Gastrocnemius medialis (tissue), 4 donors: Measurements from ENCODE around the gene ARFGEF3.

Source experiments
- CTCF ChIP-seq, 5 experiments: fragments of 450-650 bp in 3 of 5; fragments of 200-600 bp in 2 of 5; sonication (generic) in 2 of 5; IDR thresholded peaks in 4 of 5; conservative IDR thresholded peaks in 1 of 5; 1 replicate in 4 of 5; 2 replicates in 1 of 5; pipeline ENCODE4 v1.5.1; 2016 to 2019; ENCODE audit warnings: antibody characterized with exemption in 5 of 5, mild to moderate bottlenecking in 3 of 5, moderate library complexity in 3 of 5
- POLR2A ChIP-seq, 2 donors: fragments of 450-650 bp; IDR thresholded peaks; one replicate each; pipeline ENCODE4 v1.6.1; 2017; ENCODE audit warnings: antibody characterized with exemption in 2 of 2, mild to moderate bottlenecking in 2 of 2, moderate library complexity in 2 of 2

DNA sequence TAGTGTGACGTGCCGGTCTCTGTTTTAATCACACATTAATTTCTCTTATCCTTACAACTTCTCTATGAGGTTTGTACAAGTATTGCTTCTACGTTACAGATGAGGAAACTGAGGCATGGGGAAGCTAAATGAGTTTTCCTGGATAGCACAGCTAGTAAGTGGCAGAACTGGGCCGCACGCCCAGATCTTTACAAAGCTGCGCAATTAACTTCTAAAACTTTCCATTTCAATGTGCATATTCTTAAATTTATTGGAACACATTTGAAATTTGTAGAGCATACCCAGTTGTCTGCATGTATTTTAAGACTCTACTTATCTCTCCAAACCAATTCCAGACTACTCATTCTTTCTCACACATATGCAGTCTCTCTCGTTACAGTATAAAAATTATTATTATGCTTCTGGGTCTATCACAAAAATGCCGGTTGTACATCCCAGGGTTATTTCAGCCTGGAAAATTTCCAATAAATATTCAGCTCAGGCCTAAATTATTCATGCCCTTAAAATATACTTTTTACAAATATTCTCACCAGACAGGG, 44.3 kb upstream of the ARFGEF3 start:
- TF ChIP-seq CTCF (IDR thresholded peaks at IDR 0.05 in 4 of 5, conservative IDR thresholded peaks at IDR 0.05 in 1 of 5) (no peak), POLR2A (IDR thresholded peaks at IDR 0.05) (no peak)
